Measurements from ENCODE around the gene GLG1.
A peak's percentile ranks its signal among the peaks of the same experiment; 100 is the strongest.

Gene GLG1

GRCh38 chr16:74605332-74605731 is 1.6 kb downstream of the GLG1 start:
- POLR2A ChIA-PET (ENCODE audit: low non-redundant PET): no interaction called here
- no peak for TF ChIP-seq CTCF (conservative IDR thresholded peaks at IDR 0.05; ENCODE audit: low read depth)
- no peak overlapping the region for H3K27ac ChIP-seq
- DNase-seq (ENCODE audit: low spot score): no peak
- CTCF ChIA-PET: interaction anchor here (1.0 kb wide), 1 partner anchor 11 kb away, joined by 3 read pairs; no protein-coding TSS in a partner anchor

GRCh38 chr16:74603848-74604247 is 3.1 kb downstream of the GLG1 start:
- H3K27ac ChIP-seq: no peak overlapping the region
- no peak for TF ChIP-seq CTCF (conservative IDR thresholded peaks at IDR 0.05; ENCODE audit: low read depth)
- POLR2A ChIA-PET (ENCODE audit: low non-redundant PET): no interaction called here
- CTCF ChIA-PET: no interaction called here
- no peak for DNase-seq (ENCODE audit: low spot score)

GRCh38 chr16:74601126-74601871 is 5.6 kb downstream of the GLG1 start:
- no peak for TF ChIP-seq CTCF (conservative IDR thresholded peaks at IDR 0.05; ENCODE audit: low read depth)
- ChIA-PET CTCF (no interaction called here), POLR2A (ENCODE audit: low non-redundant PET) (no interaction called here)
- peak overlapping the region; percentile 60 for H3K27ac ChIP-seq
- DNase-seq (ENCODE audit: low spot score): peak; percentile 25

- POLR2A ChIA-PET (ENCODE audit: low non-redundant PET): no interaction called here
- no peak for DNase-seq (ENCODE audit: low spot score)
- CTCF ChIA-PET: no interaction called here
- no peak for TF ChIP-seq CTCF (conservative IDR thresholded peaks at IDR 0.05; ENCODE audit: low read depth)
- no peak overlapping the region for H3K27ac ChIP-seq
Measured at GRCh38 chr16:74596586-74596985, 10.3 kb downstream of the GLG1 start.

- no peak overlapping the region for H3K27ac ChIP-seq
- POLR2A ChIA-PET (ENCODE audit: low non-redundant PET): no interaction called here
- DNase-seq (ENCODE audit: low spot score): no peak
- no peak for TF ChIP-seq CTCF (conservative IDR thresholded peaks at IDR 0.05; ENCODE audit: low read depth)
- CTCF ChIA-PET: interaction anchor here (1.0 kb wide), 1 partner anchor 30 kb away, joined by 3 read pairs; no protein-coding TSS in a partner anchor
Measured at GRCh38 chr16:74592847-74593246, 14.1 kb downstream of the GLG1 start.

GRCh38 chr16:74591876-74592650 is 14.9 kb downstream of the GLG1 start:
- no peak for TF ChIP-seq CTCF (conservative IDR thresholded peaks at IDR 0.05; ENCODE audit: low read depth)
- no peak for DNase-seq (ENCODE audit: low spot score)
- ChIA-PET POLR2A (ENCODE audit: low non-redundant PET) (no interaction called here), CTCF (interaction anchor here (0.6 to 1.2 kb wide), 3 partner anchors 25 to 282 kb away, joined by 3 read pairs; no protein-coding TSS in a partner anchor)
- 0 out of 2 replicates have a peak overlapping the region, but pooled peaks have one; percentile 6 for H3K27ac ChIP-seq
